ENCODE data around the gene OAS3.
"Not testable (repeated sequence)": the region's sequence is repeated elsewhere in the genome, so short reads cannot be mapped to it uniquely, and the experiment has no call there.

The OAS3 gene

DNA sequence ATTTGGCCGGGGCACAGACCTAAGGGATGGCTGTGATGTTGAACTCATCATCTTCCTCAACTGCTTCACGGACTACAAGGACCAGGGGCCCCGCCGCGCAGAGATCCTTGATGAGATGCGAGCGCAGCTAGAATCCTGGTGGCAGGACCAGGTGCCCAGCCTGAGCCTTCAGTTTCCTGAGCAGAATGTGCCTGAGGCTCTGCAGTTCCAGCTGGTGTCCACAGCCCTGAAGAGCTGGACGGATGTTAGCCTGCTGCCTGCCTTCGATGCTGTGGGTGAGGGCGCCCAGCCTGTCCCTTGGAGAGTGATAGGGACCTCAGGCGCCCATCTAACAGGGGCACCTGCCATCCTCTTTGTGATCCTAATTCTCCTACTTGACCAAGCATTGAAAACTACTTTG lies 12.4 kb downstream of the OAS3 start:
- DNase-seq (ENCODE audit: low read depth), result no peak

DNA sequence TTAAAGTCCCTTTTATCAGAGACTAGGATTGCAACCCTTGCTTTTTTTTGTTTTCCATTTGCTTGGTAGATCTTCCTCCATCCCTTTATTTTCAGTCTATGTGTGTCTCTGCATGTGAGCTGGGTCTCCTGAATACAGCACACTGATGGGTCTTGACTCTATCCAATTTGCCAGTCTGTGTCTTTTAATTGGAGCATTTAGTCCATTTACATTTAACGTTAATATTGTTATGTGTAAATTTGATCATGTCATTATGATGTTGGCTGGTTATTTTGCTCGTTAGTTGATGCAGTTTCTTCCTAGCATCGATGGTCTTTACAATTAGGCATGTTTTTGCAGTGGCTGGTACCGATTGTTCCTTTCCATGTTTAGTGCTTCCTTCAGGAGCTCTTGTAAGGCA lies 18.9 kb downstream of the OAS3 start:
- DNase-seq (ENCODE audit: low read depth), result not testable (repeated sequence)

DNA sequence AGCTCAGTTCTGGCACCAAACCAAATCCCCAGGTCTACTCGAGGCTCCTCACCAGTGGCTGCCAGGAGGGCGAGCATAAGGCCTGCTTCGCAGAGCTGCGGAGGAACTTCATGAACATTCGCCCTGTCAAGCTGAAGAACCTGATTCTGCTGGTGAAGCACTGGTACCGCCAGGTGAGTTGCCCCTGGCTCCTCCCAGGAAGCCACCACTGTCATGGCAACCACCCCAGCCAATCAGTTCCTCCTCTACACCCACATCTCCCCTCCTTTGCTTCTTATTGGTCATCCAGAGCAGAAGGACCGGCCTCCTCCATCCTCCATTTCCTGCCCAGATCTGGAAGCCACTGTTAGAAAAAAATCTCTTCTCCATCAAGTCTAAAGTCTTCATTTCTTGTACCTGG lies 22.8 kb downstream of the OAS3 start:
- no peak for DNase-seq (ENCODE audit: low read depth)

DNA sequence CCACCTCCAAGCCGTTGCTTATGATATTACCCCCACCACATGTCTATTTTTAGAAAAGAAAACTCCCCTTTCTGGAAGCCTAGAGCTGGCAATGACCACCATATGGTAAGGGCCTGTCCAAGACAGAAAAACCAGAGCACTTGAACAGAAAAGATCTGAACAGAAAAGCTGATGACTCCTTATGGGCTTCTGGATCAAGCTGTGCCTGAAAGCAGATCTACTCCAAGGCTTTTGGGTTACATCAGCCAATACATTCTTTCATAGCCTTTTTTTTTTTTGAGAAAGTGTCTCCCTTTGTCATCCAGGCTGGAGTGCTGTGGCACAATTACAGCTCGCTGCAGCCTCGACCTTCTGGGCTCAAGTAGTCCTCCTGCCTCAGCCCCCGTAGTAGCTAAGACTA lies 23.3 kb downstream of the OAS3 start:
- no peak for DNase-seq (ENCODE audit: low read depth)

DNA sequence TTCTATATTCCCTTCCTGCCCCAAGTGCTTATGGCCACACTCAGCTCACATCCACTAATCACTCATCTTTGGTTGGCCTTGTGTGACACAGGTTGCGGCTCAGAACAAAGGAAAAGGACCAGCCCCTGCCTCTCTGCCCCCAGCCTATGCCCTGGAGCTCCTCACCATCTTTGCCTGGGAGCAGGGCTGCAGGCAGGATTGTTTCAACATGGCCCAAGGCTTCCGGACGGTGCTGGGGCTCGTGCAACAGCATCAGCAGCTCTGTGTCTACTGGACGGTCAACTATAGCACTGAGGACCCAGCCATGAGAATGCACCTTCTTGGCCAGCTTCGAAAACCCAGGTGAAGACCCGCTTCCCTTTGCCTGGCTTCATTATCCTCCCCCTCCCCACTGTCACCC lies 24.3 kb downstream of the OAS3 start:
- no peak for DNase-seq (ENCODE audit: low read depth)

DNA sequence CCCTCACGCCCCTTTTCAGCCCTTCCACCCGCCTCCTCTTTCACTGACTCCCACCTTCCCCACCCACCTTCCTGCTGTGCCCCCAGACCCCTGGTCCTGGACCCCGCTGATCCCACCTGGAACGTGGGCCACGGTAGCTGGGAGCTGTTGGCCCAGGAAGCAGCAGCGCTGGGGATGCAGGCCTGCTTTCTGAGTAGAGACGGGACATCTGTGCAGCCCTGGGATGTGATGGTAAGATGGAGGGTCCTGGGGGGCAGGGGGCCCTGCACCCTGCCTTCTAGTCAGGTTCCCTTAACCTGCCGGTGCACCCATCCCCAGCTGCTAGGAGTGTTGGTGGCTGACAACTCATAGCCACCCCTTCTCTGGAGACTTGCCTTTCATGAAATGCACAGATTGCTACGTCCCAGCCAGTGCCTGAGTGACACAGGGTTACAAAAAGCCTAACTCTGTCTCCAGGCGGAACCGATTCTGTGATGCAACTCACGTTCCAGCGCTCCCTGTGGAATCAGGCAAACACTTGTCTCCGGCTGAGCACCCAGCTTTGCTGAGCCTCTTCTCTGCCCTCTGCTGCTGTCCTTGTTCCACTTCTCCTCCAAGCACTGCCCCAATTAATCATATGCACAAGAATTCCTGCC lies 25.1 kb downstream of the OAS3 start:
- no peak for DNase-seq (ENCODE audit: low read depth)

DNA sequence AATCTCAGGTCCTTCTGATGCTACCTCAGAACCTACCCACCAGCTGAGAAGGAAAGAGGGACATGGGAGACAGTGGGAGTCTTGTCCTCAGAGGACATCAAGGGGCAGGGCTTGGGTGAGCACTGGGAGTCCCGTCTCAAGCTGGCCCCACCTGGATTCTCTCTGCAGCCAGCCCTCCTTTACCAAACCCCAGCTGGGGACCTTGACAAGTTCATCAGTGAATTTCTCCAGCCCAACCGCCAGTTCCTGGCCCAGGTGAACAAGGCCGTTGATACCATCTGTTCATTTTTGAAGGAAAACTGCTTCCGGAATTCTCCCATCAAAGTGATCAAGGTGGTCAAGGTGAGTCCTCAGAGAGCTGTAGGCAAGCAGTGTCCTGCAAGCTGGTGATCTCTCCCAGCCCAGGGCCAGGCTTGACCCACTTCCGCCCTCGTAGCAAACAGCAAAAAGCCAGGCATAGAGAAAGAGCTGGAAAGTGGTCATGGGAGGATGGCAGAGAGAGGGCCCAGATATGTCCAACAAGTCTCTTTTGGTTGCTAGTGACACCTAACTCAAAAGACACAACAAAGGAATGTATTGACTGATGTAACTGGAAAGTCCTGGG lies 25.9 kb downstream of the OAS3 start:
- DNase-seq (ENCODE audit: low read depth), result no peak

DNA sequence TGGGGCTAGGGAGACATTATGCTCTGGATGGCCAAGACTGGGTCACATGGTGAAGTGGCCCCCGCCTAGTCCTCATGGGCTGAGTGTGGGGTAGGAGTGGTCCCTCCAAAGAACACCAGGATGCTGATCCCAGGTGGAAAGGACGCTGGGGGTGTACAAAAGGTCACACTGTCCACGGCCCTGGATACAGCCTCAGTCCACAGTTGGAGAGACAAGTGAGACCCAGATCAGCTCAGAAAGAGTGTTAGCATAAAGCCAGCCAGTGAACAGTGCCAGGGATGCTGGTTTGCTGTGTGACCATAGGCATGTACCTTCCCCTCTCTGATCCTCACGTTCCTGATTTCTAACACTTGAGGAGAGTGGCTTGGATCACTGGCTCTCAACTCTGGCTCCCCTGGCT lies 26.6 kb downstream of the OAS3 start:
- DNase-seq (ENCODE audit: low read depth), result no peak

DNA sequence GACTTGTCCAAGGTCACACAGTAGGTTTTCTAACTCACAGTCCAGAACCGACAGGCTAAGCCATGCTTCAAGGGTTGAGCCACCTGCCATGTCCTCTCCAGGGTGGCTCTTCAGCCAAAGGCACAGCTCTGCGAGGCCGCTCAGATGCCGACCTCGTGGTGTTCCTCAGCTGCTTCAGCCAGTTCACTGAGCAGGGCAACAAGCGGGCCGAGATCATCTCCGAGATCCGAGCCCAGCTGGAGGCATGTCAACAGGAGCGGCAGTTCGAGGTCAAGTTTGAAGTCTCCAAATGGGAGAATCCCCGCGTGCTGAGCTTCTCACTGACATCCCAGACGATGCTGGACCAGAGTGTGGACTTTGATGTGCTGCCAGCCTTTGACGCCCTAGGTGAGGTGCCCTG lies 27.4 kb downstream of the OAS3 start:
- no peak for DNase-seq (ENCODE audit: low read depth)

DNA sequence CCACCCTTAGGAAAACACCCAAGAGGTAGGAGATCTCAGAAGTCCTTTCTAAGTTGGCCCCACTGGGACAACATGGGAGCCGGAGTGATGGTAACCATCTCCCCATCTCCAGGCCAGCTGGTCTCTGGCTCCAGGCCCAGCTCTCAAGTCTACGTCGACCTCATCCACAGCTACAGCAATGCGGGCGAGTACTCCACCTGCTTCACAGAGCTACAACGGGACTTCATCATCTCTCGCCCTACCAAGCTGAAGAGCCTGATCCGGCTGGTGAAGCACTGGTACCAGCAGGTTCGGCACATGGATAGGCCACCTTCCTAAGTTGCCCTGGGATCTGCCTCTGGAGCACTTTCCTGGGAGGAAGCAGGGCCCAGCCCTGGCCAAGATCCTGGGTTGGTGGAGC lies 29.0 kb downstream of the OAS3 start:
- no peak for DNase-seq (ENCODE audit: low read depth)

DNA sequence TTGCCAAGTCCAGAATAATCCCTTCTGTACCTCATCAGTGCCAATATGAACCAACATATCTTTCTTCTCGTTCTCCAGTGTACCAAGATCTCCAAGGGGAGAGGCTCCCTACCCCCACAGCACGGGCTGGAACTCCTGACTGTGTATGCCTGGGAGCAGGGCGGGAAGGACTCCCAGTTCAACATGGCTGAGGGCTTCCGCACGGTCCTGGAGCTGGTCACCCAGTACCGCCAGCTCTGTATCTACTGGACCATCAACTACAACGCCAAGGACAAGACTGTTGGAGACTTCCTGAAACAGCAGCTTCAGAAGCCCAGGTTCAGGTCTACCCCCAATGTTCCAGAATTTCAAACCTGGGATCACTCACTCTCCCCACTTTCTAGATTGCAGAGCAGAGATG lies 29.6 kb downstream of the OAS3 start:
- DNase-seq (ENCODE audit: low read depth), result no peak

DNA sequence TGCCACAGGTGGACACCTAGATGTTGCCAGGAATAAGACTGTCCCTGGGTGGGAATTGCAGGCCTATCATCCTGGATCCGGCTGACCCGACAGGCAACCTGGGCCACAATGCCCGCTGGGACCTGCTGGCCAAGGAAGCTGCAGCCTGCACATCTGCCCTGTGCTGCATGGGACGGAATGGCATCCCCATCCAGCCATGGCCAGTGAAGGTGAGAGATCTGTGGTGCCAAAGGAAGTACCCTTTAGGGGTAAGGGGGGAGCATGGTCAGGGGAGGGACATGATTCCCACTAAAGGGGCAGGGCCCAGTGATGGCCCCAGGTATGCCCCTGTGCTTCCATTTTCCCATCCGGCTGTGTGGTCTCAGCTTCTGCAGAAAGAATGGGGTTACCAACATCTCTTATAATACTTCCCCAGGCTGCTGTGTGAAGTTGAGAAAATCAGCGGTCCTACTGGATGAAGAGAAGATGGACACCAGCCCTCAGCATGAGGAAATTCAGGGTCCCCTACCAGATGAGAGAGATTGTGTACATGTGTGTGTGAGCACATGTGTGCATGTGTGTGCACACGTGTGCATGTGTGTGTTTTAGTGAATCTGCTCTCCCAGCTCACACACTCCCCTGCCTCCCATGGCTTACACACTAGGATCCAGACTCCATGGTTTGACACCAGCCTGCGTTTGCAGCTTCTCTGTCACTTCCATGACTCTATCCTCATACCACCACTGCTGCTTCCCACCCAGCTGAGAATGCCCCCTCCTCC lies 31.5 kb downstream of the OAS3 start:
- DNase-seq (ENCODE audit: low read depth), result no peak

DNA sequence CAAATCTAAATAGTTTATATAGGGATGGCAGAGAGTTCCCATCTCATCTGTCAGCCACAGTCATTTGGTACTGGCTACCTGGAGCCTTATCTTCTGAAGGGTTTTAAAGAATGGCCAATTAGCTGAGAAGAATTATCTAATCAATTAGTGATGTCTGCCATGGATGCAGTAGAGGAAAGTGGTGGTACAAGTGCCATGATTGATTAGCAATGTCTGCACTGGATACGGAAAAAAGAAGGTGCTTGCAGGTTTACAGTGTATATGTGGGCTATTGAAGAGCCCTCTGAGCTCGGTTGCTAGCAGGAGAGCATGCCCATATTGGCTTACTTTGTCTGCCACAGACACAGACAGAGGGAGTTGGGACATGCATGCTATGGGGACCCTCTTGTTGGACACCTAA lies 32.1 kb downstream of the OAS3 start:
- DNase-seq (ENCODE audit: low read depth), result no peak

DNA sequence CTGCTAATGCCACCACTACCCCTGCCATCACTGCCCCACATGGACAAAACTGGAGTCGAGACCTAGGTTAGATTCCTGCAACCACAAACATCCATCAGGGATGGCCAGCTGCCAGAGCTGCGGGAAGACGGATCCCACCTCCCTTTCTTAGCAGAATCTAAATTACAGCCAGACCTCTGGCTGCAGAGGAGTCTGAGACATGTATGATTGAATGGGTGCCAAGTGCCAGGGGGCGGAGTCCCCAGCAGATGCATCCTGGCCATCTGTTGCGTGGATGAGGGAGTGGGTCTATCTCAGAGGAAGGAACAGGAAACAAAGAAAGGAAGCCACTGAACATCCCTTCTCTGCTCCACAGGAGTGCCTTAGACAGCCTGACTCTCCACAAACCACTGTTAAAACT lies 33.0 kb downstream of the OAS3 start:
- no peak for DNase-seq (ENCODE audit: low read depth)

DNA sequence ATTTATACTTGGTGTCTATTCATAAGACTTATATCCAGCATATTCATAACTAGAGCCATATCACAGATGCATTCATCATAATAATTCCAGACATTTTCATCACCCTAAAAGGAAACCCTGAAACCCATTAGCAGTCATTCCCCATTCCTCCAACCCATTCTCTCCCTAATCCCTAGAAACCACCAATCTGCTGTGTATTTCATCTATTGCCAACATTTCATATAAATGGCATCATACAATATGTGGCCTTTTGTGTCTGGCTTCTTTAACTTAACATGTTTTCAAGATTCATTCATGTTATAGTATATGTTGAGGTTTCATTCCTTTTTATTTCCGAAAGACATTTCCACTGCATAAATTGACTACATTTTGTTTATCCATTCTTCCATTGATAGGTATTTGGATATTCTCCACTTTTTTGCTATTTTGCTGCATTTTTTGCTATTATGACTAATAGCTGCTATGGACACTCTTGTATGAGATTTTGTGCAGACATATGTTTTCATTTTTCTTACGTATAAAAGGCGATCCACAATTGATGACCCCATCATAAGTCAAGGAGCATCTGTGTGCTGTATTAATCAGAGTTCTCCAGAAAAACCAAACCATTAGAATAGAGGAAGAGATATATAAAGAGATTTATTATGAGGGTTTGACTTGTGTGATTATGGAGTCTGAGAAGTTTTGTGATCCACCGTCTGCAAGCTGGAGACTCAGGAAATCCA lies 34.9 kb downstream of the OAS3 start:
- DNase-seq (ENCODE audit: low read depth), result no peak

DNA sequence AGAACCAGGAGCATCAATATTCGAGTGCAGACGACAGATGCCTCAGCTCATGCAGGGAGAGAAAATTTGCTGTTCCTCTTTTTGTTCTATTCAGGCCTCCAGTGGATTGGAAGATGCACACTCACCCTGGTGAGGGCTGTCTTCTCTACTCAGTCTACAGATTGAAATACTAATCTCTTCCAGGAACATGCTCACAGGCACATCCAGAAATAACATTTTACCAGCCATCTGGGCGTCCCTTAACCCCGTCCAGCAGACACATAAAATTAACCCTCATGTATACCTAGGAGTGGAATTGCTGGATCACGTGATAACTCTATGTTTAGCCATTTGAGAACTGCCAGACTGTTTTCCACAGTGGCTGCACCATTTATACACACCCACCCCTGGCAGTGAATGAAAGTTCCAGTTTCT lies 35.6 kb downstream of the OAS3 start:
- DNase-seq (ENCODE audit: low read depth), result no peak

DNA sequence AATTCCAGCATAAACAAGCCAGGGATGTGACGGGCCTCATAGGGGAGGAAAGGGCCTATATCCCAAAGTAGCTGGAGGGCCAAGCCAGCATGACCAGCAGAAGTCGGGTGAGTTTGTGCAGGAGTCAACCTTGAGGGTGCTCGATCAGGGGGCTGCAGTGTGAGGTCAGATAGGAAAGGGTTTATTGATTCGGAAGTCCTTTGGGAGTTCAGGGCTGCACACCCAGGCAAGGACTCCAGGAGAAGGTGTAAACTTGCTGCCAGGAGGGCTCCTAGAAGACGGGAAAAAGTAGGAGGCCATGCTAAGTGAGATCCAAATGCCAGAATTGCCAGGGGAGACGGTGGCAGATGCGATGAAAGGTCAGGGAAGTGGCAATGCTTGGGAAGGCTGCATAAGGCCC lies 36.6 kb downstream of the OAS3 start:
- no peak for DNase-seq (ENCODE audit: low read depth)

DNA sequence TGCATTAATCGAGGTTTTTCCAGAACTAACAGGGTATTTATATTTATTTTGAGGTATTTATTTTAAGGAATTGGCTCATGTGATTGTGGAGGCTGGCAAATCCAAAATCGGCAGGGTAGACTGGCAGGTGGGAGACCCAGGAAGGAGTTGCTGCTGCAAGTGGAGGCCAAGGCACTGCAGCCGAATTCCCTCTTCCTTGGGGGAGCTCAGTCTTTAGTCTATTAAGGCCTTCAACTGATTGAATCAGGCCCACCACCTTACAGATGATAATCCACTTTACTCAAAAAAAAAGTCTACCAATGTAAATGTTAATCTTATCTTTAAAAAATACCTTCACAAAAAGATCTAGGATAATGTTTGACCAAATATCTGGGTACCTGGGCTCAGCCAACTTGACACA lies 38.9 kb downstream of the OAS3 start:
- DNase-seq (ENCODE audit: low read depth), result no peak

DNA sequence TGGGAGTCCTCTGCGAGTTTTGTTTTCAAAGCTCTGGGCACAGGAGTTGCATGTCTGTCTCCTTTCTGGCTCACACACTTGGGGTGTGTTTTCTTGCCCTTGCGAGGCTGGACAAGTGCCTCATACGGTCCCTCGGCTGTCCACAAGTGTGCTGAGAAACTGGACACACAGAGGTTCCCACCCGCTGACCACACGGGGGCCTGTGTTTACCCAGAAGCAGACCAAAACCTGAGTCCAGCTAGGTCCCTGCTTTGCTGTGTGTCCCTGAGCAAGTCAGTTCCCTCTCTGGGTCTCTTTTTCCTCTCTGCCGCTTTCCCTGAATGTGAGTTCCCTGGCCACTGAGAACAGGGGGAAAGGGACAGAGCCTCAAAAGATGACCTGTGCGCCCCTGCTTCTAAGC lies 39.4 kb downstream of the OAS3 start:
- DNase-seq (ENCODE audit: low read depth), result no peak

DNA sequence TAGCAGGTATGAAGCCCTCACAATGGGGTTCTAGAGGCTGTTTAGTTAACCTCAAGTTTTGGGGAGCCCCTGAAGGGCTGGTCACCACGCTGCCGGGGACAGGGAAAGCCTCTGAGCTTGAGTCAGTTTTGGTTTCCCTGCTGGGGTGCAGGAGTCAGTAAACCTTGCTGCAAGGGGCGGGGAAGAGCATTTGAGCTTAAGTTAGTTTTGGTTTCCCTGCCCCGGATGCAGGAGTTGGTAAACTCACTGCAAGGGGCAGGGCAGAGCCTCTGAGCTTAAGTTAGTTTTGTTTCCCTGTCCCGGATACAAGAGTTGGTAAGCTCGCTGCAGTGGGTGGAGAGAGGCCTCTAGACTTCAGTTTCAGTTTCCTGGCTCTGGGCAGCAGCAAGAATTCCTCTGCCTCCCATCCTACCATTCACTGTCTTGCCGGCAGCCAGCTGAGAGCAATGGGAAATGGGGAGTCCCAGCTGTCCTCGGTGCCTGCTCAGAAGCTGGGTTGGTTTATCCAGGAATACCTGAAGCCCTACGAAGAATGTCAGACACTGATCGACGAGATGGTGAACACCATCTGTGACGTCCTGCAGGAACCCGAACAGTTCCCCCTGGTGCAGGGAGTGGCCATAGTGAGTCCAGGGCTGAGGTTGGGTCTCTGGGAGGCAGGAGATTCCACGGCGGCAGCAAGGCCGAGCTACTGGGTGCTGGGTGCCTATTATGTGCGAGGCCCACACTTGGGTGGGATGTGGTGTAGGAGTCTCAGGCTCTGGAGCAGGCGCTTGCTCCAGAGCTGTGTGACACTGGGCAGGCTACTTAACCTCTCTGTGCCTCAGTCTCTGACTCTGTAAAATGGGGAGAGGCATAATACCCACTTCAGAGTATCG lies 40.1 kb downstream of the OAS3 start, which contains the start of gene OAS2:
Gene OAS2 (plus strand): TSS at position 357 of the 878 bp plus-strand sequence. CDS start 90 bp downstream, at position 447.
- peak; percentile 27 for DNase-seq (ENCODE audit: low read depth)

DNA sequence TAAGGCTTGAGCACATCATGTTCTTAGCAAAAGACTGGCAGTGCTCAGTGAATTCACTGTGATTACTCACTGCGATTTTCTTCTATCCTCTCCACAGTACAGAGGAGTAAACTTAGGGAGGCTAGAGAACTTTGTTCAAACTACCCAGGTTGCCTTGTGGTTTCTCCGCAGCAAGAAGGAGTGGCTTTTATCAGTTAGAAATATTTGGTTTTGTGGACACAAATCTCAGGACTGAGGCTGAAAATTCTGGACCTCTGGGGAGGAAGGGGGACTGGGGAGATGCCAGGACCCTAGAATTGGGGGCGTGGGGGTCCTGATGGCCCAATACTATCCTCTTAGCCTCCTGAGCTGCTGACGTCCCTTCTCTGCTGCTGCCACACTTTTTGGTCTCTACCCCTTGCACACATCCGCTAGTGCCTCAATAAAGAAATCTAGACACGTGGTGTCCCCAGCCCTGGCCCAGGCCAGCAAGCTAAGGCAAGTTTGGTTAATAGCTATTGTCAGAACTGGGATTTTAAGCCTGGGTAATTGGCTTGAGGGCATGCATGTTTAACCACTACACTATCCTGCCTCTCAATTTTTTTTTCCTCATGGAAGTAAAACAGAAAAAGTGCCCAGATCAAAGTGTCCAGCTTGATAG lies 40.9 kb downstream of the OAS3 start:
- DNase-seq (ENCODE audit: low read depth), result no peak
